GM21390 (cell line): ENCODE data around the gene PTN.
"Not testable (repeated sequence)": the region's sequence is repeated elsewhere in the genome, so short reads cannot be mapped to it uniquely, and the experiment has no call there.

Experiments
- ATAC-seq: cut with Tn5 transposase; IDR thresholded peaks from one replicate; pipeline ENCODE4 v1.9.1; 2021; ENCODE audit not compliant: unreplicated experiment

The PTN gene

GRCh38 chr7:137181619-137182018 lies 161.9 kb downstream of the PTN start:
- ATAC-seq = not testable (repeated sequence)
